ENCODE results near the gene PALD1. TPM values are rescaled to one million over a fixed set of nuclear protein-coding genes. Genes with fewer than 3 reads are reported as not detected.

The PALD1 gene
- total RNA-seq, 1 donor from 2014 or later: 1.2 TPM

- no peak for DNase-seq (ENCODE audit: low spot score, unreplicated experiment)
- H3K27ac Mint-ChIP-seq: no peak overlapping the region
- H3K36me3 Mint-ChIP-seq (ENCODE audit: insufficient read depth): no peaks in the 10 kb centered on the region
- no peak overlapping the region for H3K4me3 Mint-ChIP-seq (ENCODE audit: low read depth)
- H3K4me1 Mint-ChIP-seq (ENCODE audit: low read depth): no peaks in the 10 kb centered on the region
- no peaks in the 10 kb centered on the region for H3K9me3 Mint-ChIP-seq (ENCODE audit: low read depth)
- TF ChIP-seq CTCF (IDR thresholded peaks at IDR 0.05; ENCODE audit: unreplicated experiment): no peak
- H3K27me3 Mint-ChIP-seq: no peaks in the 10 kb centered on the region
Observed at GRCh38 chr10:70551971-70552422, 73.4 kb downstream of the PALD1 start.

GRCh38 chr10:70552586-70552985 lies 74.0 kb downstream of the PALD1 start:
- H3K36me3 Mint-ChIP-seq (ENCODE audit: insufficient read depth): no peaks in the 10 kb centered on the region
- no peak overlapping the region for H3K4me3 Mint-ChIP-seq (ENCODE audit: low read depth)
- no peak overlapping the region for H3K27ac Mint-ChIP-seq
- DNase-seq (ENCODE audit: low spot score, unreplicated experiment): no peak
- H3K9me3 Mint-ChIP-seq (ENCODE audit: low read depth): no peaks in the 10 kb centered on the region
- no peaks in the 10 kb centered on the region for H3K4me1 Mint-ChIP-seq (ENCODE audit: low read depth)
- H3K27me3 Mint-ChIP-seq: no peaks in the 10 kb centered on the region
- TF ChIP-seq CTCF (IDR thresholded peaks at IDR 0.05; ENCODE audit: unreplicated experiment): no peak

DNA sequence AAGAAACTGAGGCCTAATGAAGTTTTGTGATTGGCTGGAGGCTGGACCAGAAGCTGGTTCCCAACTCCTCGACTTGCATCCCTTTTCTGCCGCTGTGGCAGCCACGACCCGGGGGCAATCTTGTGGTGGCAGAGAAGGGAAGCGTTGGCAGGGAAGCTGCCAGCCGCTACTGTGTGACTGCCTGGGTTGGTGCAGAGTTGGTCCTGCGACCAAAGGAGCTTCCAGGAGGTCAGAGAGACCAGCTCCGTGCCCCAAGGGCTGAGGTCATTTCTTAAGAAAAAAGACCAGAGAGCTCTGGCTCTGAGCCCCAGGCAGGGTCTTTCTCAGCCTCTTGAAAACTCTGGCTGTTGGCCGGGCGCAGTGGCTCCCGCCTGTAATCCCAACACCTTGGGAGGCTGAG lies 76.8 kb downstream of the PALD1 start:
- H3K36me3 Mint-ChIP-seq (ENCODE audit: insufficient read depth): no peaks in the 10 kb centered on the region
- peaks cover 11% of the 10 kb centered on the region for H3K4me1 Mint-ChIP-seq (ENCODE audit: low read depth)
- no peak for DNase-seq (ENCODE audit: low spot score, unreplicated experiment)
- no peak overlapping the region for H3K27ac Mint-ChIP-seq
- peaks cover 10% of the 10 kb centered on the region for H3K27me3 Mint-ChIP-seq
- H3K9me3 Mint-ChIP-seq (ENCODE audit: low read depth): no peaks in the 10 kb centered on the region
- no peak for TF ChIP-seq CTCF (IDR thresholded peaks at IDR 0.05; ENCODE audit: unreplicated experiment)
- H3K4me3 Mint-ChIP-seq (ENCODE audit: low read depth): no peak overlapping the region

DNA sequence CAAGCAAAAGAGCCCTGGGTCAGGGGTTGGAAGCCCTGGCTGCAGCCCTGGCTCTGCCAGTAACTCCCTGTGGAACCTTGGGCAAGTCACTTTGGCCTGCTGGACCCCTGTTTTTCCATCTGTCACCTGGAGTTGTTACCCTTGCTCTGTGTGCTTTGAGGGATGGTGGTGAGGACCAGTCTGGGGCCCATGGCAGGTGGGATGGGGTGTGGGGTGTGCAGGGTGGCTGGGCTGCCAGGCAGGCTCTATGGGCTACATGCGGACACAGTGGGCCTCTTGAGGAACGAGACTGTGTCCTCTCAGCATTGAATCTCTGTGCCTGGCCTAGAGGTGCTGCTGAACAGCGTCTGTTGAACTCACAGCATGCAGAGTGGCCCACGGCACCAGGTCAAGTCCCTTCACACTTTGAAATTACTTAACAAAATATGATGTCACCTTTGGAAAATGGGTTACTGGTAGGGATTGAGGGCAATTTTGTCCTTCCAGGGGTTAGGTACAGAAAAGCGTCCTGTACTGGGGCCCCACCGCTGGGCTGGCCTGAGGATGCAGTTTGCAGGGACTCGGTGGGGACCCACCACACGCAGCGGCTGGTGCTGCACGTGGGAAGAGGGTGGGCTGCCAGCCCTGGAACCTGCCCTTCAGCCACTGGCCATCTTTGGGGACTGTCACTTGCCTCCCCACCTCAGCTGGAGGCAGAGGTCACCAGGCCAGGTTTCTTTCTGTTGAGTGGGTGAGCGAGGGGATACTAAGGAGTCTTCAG lies 78.7 kb downstream of the PALD1 start:
- H3K27ac Mint-ChIP-seq: no peak overlapping the region
- H3K36me3 Mint-ChIP-seq (ENCODE audit: insufficient read depth): no peaks in the 10 kb centered on the region
- peaks cover 10% of the 10 kb centered on the region for H3K27me3 Mint-ChIP-seq
- H3K4me3 Mint-ChIP-seq (ENCODE audit: low read depth): no peak overlapping the region
- H3K4me1 Mint-ChIP-seq (ENCODE audit: low read depth): peaks cover 11% of the 10 kb centered on the region
- TF ChIP-seq CTCF (IDR thresholded peaks at IDR 0.05; ENCODE audit: unreplicated experiment): no peak
- no peaks in the 10 kb centered on the region for H3K9me3 Mint-ChIP-seq (ENCODE audit: low read depth)
- DNase-seq (ENCODE audit: low spot score, unreplicated experiment): no peak

GRCh38 chr10:70557876-70558275 lies 79.3 kb downstream of the PALD1 start:
- Mint-ChIP-seq H3K36me3 (ENCODE audit: insufficient read depth) (no peaks in the 10 kb centered on the region), H3K4me3 (ENCODE audit: low read depth) (no peak overlapping the region), H3K27ac (no peak overlapping the region), H3K27me3 (peaks cover 10% of the 10 kb centered on the region), H3K9me3 (ENCODE audit: low read depth) (no peaks in the 10 kb centered on the region), H3K4me1 (ENCODE audit: low read depth) (peaks cover 11% of the 10 kb centered on the region)
- DNase-seq (ENCODE audit: low spot score, unreplicated experiment): no peak
- TF ChIP-seq CTCF (IDR thresholded peaks at IDR 0.05; ENCODE audit: unreplicated experiment): no peak
